A549 (cell line): ENCODE measurements around the gene DEFB119. TPM values are rescaled to one million over a fixed set of nuclear protein-coding genes. Genes with fewer than 3 reads are reported as not detected.

Experiments used
- ATAC-seq, 2 experiments: fragments of 200-7000 bp in 1 of 2; fragments of >200 bp in 1 of 2; cut with Nextera tagmentation in 1 of 2; cut with Tn5 transposase in 1 of 2; 3 replicates each; pipeline versions ENCODE4 v1.8.0 to v1.9.1; 2018 to 2020; ENCODE audit warnings: mild to moderate bottlenecking in 1 of 2, moderate library complexity in 1 of 2
- CTCF ChIA-PET: fragments of 300-600 bp; sonication (Branson Sonifier 250); formaldehyde crosslinking; extraction: SDS; loops from one replicate; lab custom pipeline; 2021; ENCODE audit warnings: antibody characterized with exemption, inconsistent platforms; lab: Yijun Ruan, JAX
- POLR2A ChIA-PET: fragments of 350-600 bp; formaldehyde crosslinking; extraction: SDS; loops from one replicate; lab custom pipeline; 2021; ENCODE audit warnings: antibody characterized with exemption, inconsistent platforms; lab: Yijun Ruan, JAX
- DNase-seq, 2 experiments: peaks; one replicate each; pipeline versions ENCODE4 v3.0.0 to v3.0.0-alpha.2; 2011 to 2016; ENCODE audit warnings: low read depth in 1 of 2, low spot score in 1 of 2
- FAIRE-seq: peaks from 2 replicates; lab custom pipeline; 2011; peaks lifted over from hg19 to GRCh38; lab: Jason Lieb, UNC
- H3K27ac ChIP-seq, 2 experiments: fragments of >200 bp; sonication (Bioruptor Twin); formaldehyde crosslinking; 3 replicates each; pipeline ENCODE4 v1.5.1; 2016 to 2017
- H3K4me1 ChIP-seq: fragments of >200 bp; sonication (Bioruptor Twin); formaldehyde crosslinking; 3 replicates; pipeline ENCODE4 v1.6.1; 2016
- H3K4me2 ChIP-seq: fragments of >200 bp; sonication (Bioruptor Twin); formaldehyde crosslinking; 3 replicates; pipeline ENCODE4 v1.6.1; 2016
- H3K4me3 ChIP-seq: fragments of >200 bp; sonication (Bioruptor Twin); formaldehyde crosslinking; 3 replicates; pipeline ENCODE4 v1.5.1; 2016
- H3K9me3 ChIP-seq: fragments of >200 bp; sonication (Bioruptor Twin); formaldehyde crosslinking; 3 replicates; pipeline ENCODE4 v1.6.1; 2016
- ATOH8 ChIP-seq: fragments of 250-450 bp; sonication (Bioruptor Pico); IDR thresholded peaks from 2 replicates; pipeline ENCODE4 v1.5.0; 2020; ENCODE audit warnings: low read depth, mild to moderate bottlenecking, moderate library complexity
- CBX2 ChIP-seq: fragments of 200-600 bp; sonication (generic); IDR thresholded peaks from 2 replicates; pipeline ENCODE4 v1.6.1; 2016; ENCODE audit warnings: low read depth, mild to moderate bottlenecking, borderline replicate concordance
- CBX8 ChIP-seq: fragments of 200-600 bp; sonication (generic); IDR thresholded peaks from 2 replicates; pipeline ENCODE4 v1.6.1; 2016
- CHD2 ChIP-seq: fragments of 150-350 bp; IDR thresholded peaks from 2 replicates; pipeline ENCODE4 v1.6.1; 2014; ENCODE audit warnings: low read length; ENCODE audit not compliant: partially characterized antibody
- E2F6 ChIP-seq: IDR thresholded peaks from 2 replicates; pipeline ENCODE4 v1.6.1; 2012; ENCODE audit warnings: low read depth, borderline replicate concordance
- EHF ChIP-seq: fragments of 250-450 bp; sonication (Bioruptor Pico); IDR thresholded peaks from 2 replicates; pipeline ENCODE4 v1.5.0; 2020; ENCODE audit warnings: mild to moderate bottlenecking
- EP300 ChIP-seq, 2 experiments: fragments of >200 bp; sonication (Bioruptor Twin); formaldehyde crosslinking; IDR thresholded peaks; 2 replicates in 1 of 2; 3 replicates in 1 of 2; pipeline ENCODE4 v1.6.1; 2016 to 2017
- HES2 ChIP-seq: fragments of >200 bp; sonication (Bioruptor Twin); formaldehyde crosslinking; IDR thresholded peaks from 2 replicates; pipeline ENCODE4 v1.6.1; 2016
- HEYL ChIP-seq: fragments of 250-450 bp; sonication (Bioruptor Pico); IDR thresholded peaks from 2 replicates; pipeline ENCODE4 v1.8.0; 2021; ENCODE audit warnings: mild to moderate bottlenecking, moderate library complexity
- HOXA7 ChIP-seq: fragments of 250-450 bp; sonication (Bioruptor Pico); IDR thresholded peaks from 2 replicates; pipeline ENCODE4 v1.5.0; 2020; ENCODE audit warnings: mild to moderate bottlenecking, moderate library complexity
- KDM5A ChIP-seq: fragments of 200-600 bp; sonication (generic); IDR thresholded peaks from 2 replicates; pipeline ENCODE4 v1.6.1; 2016; ENCODE audit warnings: antibody characterized with exemption, mild to moderate bottlenecking
- MAZ ChIP-seq: fragments of 150-350 bp; IDR thresholded peaks from 2 replicates; pipeline ENCODE4 v1.6.1; 2014; ENCODE audit warnings: antibody characterized with exemption, low read depth, low read length, borderline replicate concordance
- NFE2L2 ChIP-seq: fragments of 150-350 bp; conservative IDR thresholded peaks from 2 replicates; pipeline ENCODE4 v1.6.1; 2014; ENCODE audit warnings: low read length
- POLR2A ChIP-seq: IDR thresholded peaks from 2 replicates; pipeline ENCODE4 v1.6.1; 2012; ENCODE audit warnings: mild to moderate bottlenecking, low read length
- POLR2AphosphoS2 ChIP-seq: conservative IDR thresholded peaks from 2 replicates; pipeline ENCODE4 v1.6.1; 2012; ENCODE audit warnings: low read length, improper control_type of control experiment, inconsistent platforms
- RAD21 ChIP-seq, 2 experiments: fragments of >200 bp in 1 of 2; sonication (Bioruptor Twin) in 1 of 2; formaldehyde crosslinking in 1 of 2; IDR thresholded peaks in 1 of 2; conservative IDR thresholded peaks in 1 of 2; 2 replicates in 1 of 2; 3 replicates in 1 of 2; pipeline ENCODE4 v1.6.1; 2012 to 2018; ENCODE audit warnings: inconsistent platforms in 1 of 2
- RNF2 ChIP-seq: fragments of 200-600 bp; sonication (generic); IDR thresholded peaks from 2 replicates; pipeline ENCODE4 v1.6.1; 2016; ENCODE audit warnings: low read depth, mild to moderate bottlenecking, antibody characterized with exemption, moderate library complexity, borderline replicate concordance
- SMC3 ChIP-seq: fragments of >200 bp; sonication (Bioruptor Twin); formaldehyde crosslinking; IDR thresholded peaks from 3 replicates; pipeline ENCODE4 v1.6.1; 2018; ENCODE audit warnings: inconsistent platforms
- TFCP2L1 ChIP-seq: fragments of 250-450 bp; sonication (Bioruptor Pico); IDR thresholded peaks from 2 replicates; pipeline ENCODE4 v1.5.0; 2021; ENCODE audit warnings: mild to moderate bottlenecking
- ZC3H11A ChIP-seq: fragments of 450-650 bp; IDR thresholded peaks from 2 replicates; pipeline ENCODE4 v1.6.1; 2014; ENCODE audit warnings: antibody characterized with exemption, mild to moderate bottlenecking
- ZNF302 ChIP-seq: fragments of 250-450 bp; sonication (Bioruptor Pico); IDR thresholded peaks from 2 replicates; pipeline ENCODE4 v1.9.0; 2021; ENCODE audit warnings: inconsistent platforms, mild to moderate bottlenecking, moderate library complexity
- ZSCAN20 ChIP-seq: fragments of 250-450 bp; sonication (Bioruptor Pico); IDR thresholded peaks from 2 replicates; pipeline ENCODE4 v1.8.0; 2022; ENCODE audit warnings: mild to moderate bottlenecking, moderate library complexity
- WGBS: methylation state at CpG from one replicate; pipeline ENCODE4 v1.1.6; 2017; ENCODE audit errors: missing lambda C conversion rate; 5-methylcytosine and 5-hydroxymethylcytosine counted together
- polyA plus RNA-seq, 4 experiments: library from polyadenylated mRNA; depleted of rRNA in 3 of 4; stranded (reverse); fragments of >200 nt; fragmentation: RNase III in 1 of 4; extraction: RNeasy Plus Mini Kit Qiagen cat#74134 plus additional on column Dnase treatment in 1 of 4; gene quantifications; 2 replicates in 3 of 4; 3 replicates in 1 of 4; pipeline ENCODE4 v1.2.3, GENCODE V29; 2011 to 2017
- TF ChIP-seq, protein P1 (sequence below): fragments of >200 bp; sonication (Bioruptor Twin); formaldehyde crosslinking; IDR thresholded peaks from 3 replicates; pipeline ENCODE4 v1.6.1; 2016
- TF ChIP-seq, protein P2 (sequence below): fragments of >200 bp; sonication (Bioruptor Twin); formaldehyde crosslinking; IDR thresholded peaks from 3 replicates; pipeline ENCODE4 v1.5.1; 2016
- TF ChIP-seq, protein P3 (sequence below): fragments of 450-650 bp; IDR thresholded peaks from 2 replicates; pipeline ENCODE4 v1.6.1; 2014; ENCODE audit warnings: antibody characterized with exemption

Gene DEFB119
- polyA plus RNA-seq, 2 of the 4 experiments (the other 2 are of a cell fraction), result not detected

GRCh38 chr20:31406115-31406514 lies 15.7 kb upstream of the DEFB119 start, which contains the start of gene DEFB121:
TSS of gene DEFB121 (minus strand) at chr20:31406215. CDS start at chr20:31406152, 63 bp downstream.
- FAIRE-seq, result no peak
- CTCF ChIA-PET, result interaction anchor here (1.1 to 1.4 kb wide), 2 partner anchors 9 to 97 kb away, joined by 5 to 6 read pairs; no protein-coding TSS in a partner anchor

DNA sequence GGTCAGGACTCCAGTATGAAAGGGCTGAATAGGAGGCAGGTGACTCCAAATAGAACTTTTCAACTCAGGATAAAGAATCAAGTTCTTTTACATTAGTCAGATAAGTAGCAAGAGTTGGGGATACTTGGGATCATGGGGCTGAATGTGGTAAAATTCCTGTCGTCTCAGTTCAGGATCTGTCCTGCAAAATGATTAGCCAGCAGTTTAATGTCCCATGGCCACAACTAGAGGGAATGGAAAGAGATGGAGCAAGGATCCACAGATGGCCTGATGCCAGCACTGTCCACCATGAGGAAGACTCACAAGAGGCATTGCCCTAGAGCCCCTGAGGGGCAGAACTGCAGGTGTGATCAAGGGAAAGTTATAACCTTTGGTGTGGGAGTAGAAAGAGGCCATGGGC lies 13.5 kb upstream of the DEFB119 start:
- DNase-seq (no peak), ATAC-seq (no peak), FAIRE-seq (no peak)
- CTCF ChIA-PET, result interaction anchor here (1.0 kb wide), 1 partner anchor 14 kb away, joined by 3 read pairs; the partner anchor contains the start of gene DEFB119
- 0% methylated on average over 1 of the region's 1 CpG for WGBS
- H3K9me3 ChIP-seq, result no peaks in the 10 kb centered on the region
- no peak overlapping the region for H3K4me2 ChIP-seq
- POLR2A ChIA-PET, result no interaction called here
- no peak for TF ChIP-seq TFCP2L1 (CRISPR knock-in tag)
- TF ChIP-seq KDM5A, result no peak
- TF ChIP-seq CHD2, result no peak
- TF ChIP-seq ZC3H11A, result no peak
- TF ChIP-seq POLR2AphosphoS2, result no peak
- TF ChIP-seq POLR2A, result no peak
- TF ChIP-seq, protein P1, sequence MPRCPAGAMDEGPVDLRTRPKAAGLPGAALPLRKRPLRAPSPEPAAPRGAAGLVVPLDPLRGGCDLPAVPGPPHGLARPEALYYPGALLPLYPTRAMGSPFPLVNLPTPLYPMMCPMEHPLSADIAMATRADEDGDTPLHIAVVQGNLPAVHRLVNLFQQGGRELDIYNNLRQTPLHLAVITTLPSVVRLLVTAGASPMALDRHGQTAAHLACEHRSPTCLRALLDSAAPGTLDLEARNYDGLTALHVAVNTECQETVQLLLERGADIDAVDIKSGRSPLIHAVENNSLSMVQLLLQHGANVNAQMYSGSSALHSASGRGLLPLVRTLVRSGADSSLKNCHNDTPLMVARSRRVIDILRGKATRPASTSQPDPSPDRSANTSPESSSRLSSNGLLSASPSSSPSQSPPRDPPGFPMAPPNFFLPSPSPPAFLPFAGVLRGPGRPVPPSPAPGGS, result no peak
- TF ChIP-seq EHF (CRISPR knock-in tag), result no peak
- TF ChIP-seq CBX2, result no peak
- no peak for TF ChIP-seq RAD21 (conservative IDR thresholded peaks at IDR 0.05 in 1 of 2, IDR thresholded peaks at IDR 0.05 in 1 of 2)
- TF ChIP-seq, protein P2, sequence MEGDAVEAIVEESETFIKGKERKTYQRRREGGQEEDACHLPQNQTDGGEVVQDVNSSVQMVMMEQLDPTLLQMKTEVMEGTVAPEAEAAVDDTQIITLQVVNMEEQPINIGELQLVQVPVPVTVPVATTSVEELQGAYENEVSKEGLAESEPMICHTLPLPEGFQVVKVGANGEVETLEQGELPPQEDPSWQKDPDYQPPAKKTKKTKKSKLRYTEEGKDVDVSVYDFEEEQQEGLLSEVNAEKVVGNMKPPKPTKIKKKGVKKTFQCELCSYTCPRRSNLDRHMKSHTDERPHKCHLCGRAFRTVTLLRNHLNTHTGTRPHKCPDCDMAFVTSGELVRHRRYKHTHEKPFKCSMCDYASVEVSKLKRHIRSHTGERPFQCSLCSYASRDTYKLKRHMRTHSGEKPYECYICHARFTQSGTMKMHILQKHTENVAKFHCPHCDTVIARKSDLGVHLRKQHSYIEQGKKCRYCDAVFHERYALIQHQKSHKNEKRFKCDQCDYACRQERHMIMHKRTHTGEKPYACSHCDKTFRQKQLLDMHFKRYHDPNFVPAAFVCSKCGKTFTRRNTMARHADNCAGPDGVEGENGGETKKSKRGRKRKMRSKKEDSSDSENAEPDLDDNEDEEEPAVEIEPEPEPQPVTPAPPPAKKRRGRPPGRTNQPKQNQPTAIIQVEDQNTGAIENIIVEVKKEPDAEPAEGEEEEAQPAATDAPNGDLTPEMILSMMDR, result no peak
- no peak for TF ChIP-seq MAZ
- TF ChIP-seq E2F6, result no peak
- TF ChIP-seq NFE2L2, result no peak
- no peak for TF ChIP-seq HOXA7 (CRISPR knock-in tag)
- H3K27ac ChIP-seq, result no peak overlapping the region
- H3K4me3 ChIP-seq, result no peak overlapping the region
- no peaks in the 10 kb centered on the region for H3K4me1 ChIP-seq

More at GRCh38 chr20:31406115-31406514, 15.7 kb upstream of the DEFB119 start, which contains the start of gene DEFB121:
- ATAC-seq (no peak), DNase-seq (no peak)
- Histone ChIP-seq H3K4me1 (no peaks in the 10 kb centered on the region), H3K27ac (no peak within 1 kb of the TSS), H3K9me3 (no peaks in the 10 kb centered on the region), H3K4me2 (no peak within 1 kb of the TSS), H3K4me3 (no peak within 1 kb of the TSS)
- WGBS, result 0% methylated on average over 3 of the region's 3 CpGs
- POLR2A ChIA-PET, result no interaction called here
- TF ChIP-seq ZSCAN20 (CRISPR knock-in tag) (no peak), CBX8 (no peak), EP300 (IDR thresholded peaks at IDR 0.05) (no peak), HES2 (no peak), ZNF302 (no peak), CHD2 (no peak), SMC3 (no peak), ATOH8 (no peak), E2F6 (no peak), HEYL (CRISPR knock-in tag) (no peak), POLR2AphosphoS2 (no peak), RNF2 (no peak)
- TF ChIP-seq, protein P3, sequence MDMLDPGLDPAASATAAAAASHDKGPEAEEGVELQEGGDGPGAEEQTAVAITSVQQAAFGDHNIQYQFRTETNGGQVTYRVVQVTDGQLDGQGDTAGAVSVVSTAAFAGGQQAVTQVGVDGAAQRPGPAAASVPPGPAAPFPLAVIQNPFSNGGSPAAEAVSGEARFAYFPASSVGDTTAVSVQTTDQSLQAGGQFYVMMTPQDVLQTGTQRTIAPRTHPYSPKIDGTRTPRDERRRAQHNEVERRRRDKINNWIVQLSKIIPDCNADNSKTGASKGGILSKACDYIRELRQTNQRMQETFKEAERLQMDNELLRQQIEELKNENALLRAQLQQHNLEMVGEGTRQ, result no peak
